ENCODE measurements around the gene CREM. TPM values are rescaled to one million over a fixed set of nuclear protein-coding genes. Genes with fewer than 3 reads are reported as not detected.

Gene CREM
- total RNA-seq, 2 experiments from 2014 or later = 121 to 131 TPM

DNA sequence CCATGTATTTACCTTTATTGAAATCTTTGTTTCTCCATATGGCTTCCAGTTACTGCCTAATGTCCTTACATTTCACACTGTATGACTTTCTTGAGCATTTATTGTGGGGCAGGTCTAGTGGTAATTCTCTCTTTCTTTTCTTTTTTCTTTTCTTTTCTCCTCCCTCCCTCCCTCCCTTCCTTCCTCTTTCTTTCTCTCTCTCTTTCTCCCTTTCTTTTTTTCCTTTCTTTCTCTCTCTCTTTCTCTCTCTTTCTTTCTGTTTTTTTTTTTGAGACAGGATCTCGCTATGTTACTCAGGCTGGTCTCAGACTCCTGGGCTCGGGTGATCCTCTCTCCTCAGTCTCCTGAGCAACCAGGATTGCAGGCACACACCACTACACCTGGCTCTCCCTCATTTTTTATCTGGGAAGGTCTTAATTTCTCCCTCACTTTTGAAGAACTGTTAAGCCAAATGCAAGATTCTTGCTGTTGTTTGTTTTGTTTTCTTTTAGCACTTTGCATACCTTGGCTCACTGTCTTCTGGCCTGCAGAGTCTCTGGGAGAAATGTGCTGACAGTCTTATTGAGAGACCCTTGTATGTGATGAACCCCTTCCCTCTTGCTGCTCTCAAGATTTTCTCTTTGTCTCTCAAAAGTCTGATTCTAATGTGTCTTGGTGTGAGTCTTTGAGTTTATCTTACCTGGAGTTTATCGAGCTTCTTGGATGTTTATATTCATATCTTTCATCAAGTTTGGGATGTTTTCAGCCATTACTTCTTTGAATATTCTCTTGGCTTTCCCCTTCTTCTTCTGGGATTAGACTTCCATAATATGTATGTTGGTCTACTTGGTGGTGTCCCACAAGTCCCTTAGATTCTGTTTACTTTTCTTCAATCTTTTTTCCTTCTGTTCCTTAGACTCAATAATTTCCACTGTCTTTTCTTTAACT is 130.7 kb downstream of the CREM start:
- TF ChIP-seq, protein P1, sequence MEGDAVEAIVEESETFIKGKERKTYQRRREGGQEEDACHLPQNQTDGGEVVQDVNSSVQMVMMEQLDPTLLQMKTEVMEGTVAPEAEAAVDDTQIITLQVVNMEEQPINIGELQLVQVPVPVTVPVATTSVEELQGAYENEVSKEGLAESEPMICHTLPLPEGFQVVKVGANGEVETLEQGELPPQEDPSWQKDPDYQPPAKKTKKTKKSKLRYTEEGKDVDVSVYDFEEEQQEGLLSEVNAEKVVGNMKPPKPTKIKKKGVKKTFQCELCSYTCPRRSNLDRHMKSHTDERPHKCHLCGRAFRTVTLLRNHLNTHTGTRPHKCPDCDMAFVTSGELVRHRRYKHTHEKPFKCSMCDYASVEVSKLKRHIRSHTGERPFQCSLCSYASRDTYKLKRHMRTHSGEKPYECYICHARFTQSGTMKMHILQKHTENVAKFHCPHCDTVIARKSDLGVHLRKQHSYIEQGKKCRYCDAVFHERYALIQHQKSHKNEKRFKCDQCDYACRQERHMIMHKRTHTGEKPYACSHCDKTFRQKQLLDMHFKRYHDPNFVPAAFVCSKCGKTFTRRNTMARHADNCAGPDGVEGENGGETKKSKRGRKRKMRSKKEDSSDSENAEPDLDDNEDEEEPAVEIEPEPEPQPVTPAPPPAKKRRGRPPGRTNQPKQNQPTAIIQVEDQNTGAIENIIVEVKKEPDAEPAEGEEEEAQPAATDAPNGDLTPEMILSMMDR (IDR thresholded peaks at IDR 0.05) = no peak
- DNase-seq (no peak), ATAC-seq (no peak)
- H3K27ac Mint-ChIP-seq = no peak overlapping the region
- H3K9me3 Mint-ChIP-seq = peaks cover 16% of the 10 kb centered on the region
- H3K27me3 Mint-ChIP-seq = peaks cover 3% of the 10 kb centered on the region
- peaks cover 3% of the 10 kb centered on the region for H3K4me1 Mint-ChIP-seq (ENCODE audit: low read depth)
- ChIA-PET CTCF (no interaction called here), POLR2A (no interaction called here)
- no peak overlapping the region for H3K4me3 Mint-ChIP-seq
- intact Hi-C loops (cut with micrococcal nuclease) = no loop called here
- H3K36me3 Mint-ChIP-seq (ENCODE audit: low read depth) = peaks cover 1% of the 10 kb centered on the region

DNA sequence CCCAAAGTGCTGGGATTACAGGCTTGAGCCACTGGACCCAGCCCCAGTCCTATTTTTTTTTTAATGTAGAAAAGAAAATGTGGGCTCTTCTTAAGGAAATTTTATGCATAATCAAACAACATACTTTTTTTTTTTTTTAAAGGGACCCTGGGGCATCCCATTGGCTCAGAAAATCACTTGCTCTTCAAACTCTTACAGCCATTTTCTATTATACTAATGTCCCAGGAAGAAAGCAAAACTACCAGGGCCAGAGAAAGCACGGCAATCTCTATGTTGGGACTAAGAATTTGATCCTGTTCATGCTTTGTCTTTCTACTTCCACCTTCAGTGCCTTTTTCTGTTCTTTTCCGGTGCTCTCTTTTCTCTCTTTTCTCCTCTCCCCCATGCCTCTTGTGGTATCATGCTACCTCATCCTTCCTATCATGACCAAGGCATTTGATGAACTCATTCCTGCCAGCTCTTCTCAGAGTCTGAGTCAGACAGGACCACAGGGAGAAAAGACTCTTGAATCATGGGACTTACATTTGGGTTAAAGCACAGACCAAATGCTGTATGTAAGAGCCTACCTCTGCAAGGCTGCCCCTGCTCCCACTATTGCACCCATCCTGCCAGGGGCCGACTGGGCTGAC is 133.2 kb downstream of the CREM start:
- ChIA-PET CTCF (interaction anchor here (1.3 kb wide), 1 partner anchor 21 kb away, joined by 4 read pairs; no protein-coding TSS in a partner anchor), POLR2A (no interaction called here)
- ATAC-seq = peak; percentile 80
- Mint-ChIP-seq H3K4me1 (ENCODE audit: low read depth) (peaks cover 3% of the 10 kb centered on the region), H3K4me3 (no peak overlapping the region), H3K9me3 (peaks cover 19% of the 10 kb centered on the region), H3K36me3 (ENCODE audit: low read depth) (peaks cover 1% of the 10 kb centered on the region), H3K27ac (no peak overlapping the region), H3K27me3 (peaks cover 4% of the 10 kb centered on the region)
- TF ChIP-seq, protein P1 (IDR thresholded peaks at IDR 0.05) = no peak
- peak; percentile 12 for DNase-seq
- intact Hi-C loops (cut with micrococcal nuclease) = no loop called here

DNA sequence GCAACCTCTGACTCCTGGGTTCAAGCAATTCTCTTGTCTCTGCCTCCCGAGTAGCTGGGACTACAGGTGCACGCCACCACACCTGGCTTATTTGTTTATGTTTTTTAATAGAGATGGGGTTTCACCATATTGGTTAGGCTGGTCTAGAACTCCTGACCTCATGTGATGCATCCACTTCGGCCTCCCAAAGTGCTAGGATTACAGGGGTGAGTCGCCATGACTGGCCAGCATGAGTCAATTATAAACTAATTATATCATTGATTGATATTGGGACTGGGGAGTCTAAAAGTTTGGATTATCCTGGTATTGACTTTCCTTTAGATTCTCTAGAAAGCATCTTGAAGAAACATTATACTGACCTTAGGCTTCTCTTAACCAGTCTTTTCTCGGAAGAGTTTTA is 135.8 kb downstream of the CREM start:
- ChIA-PET CTCF (no interaction called here), POLR2A (no interaction called here)
- H3K27ac Mint-ChIP-seq = no peak overlapping the region
- TF ChIP-seq, protein P1 (IDR thresholded peaks at IDR 0.05) = no peak
- no peak for ATAC-seq
- intact Hi-C loops (cut with micrococcal nuclease) = no loop called here
- H3K4me1 Mint-ChIP-seq (ENCODE audit: low read depth) = peaks cover 3% of the 10 kb centered on the region
- peaks cover 12% of the 10 kb centered on the region for H3K9me3 Mint-ChIP-seq
- peaks cover 1% of the 10 kb centered on the region for H3K36me3 Mint-ChIP-seq (ENCODE audit: low read depth)
- H3K4me3 Mint-ChIP-seq = no peak overlapping the region
- H3K27me3 Mint-ChIP-seq = peaks cover 4% of the 10 kb centered on the region
- no peak for DNase-seq

Small RNA genes within 50 kb of the gene (microRNA-seq; reads per million reads assigned to microRNA genes)
- gene MIR3611 (ENCODE audit: borderline microRNAs expressed, borderline replicate concordance) = 4.5 reads per million, percentile 20 among the genes with 10 or more reads in this experiment

Other genes starting within 250 kb of the CREM start
- 10 to 100 TPM; 37.4 to 40.2 TPM for gene CUL2, start 36.5 kb upstream of the CREM start, total RNA-seq
- gene CCNY, start 209.7 kb downstream of the CREM start, total RNA-seq = 10 to 100 TPM; 42.2 to 48.8 TPM